ENCODE measurements around the gene KMT5B. TPM values are rescaled to one million over a fixed set of nuclear protein-coding genes. Genes with fewer than 3 reads are reported as not detected.

KMT5B gene
- total RNA-seq, 1 donor from 2014 or later = 17.5 TPM

DNA sequence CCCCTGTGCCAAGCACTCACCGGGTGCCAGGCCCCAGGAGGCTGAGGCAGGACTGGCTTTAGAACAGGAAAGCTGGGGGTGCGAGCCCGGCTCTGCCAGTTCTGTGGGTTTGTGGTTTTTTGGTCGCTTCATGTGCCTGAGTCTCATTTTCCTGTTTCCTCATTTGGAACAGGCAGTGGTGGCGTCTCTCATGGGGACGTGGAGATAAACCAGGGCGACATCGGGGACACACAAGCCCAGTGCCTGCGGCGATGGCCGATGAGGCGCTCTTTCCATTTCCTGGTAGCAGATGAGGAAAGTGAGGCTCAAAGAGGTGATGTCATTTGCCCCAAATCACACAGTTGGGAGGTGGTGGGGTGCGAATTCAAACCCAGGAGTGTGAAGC, 71.1 kb downstream of the KMT5B start:
- no peak overlapping the region for H3K4me3 ChIP-seq (ENCODE audit: low read depth, low read length)
- TF ChIP-seq, protein P1, sequence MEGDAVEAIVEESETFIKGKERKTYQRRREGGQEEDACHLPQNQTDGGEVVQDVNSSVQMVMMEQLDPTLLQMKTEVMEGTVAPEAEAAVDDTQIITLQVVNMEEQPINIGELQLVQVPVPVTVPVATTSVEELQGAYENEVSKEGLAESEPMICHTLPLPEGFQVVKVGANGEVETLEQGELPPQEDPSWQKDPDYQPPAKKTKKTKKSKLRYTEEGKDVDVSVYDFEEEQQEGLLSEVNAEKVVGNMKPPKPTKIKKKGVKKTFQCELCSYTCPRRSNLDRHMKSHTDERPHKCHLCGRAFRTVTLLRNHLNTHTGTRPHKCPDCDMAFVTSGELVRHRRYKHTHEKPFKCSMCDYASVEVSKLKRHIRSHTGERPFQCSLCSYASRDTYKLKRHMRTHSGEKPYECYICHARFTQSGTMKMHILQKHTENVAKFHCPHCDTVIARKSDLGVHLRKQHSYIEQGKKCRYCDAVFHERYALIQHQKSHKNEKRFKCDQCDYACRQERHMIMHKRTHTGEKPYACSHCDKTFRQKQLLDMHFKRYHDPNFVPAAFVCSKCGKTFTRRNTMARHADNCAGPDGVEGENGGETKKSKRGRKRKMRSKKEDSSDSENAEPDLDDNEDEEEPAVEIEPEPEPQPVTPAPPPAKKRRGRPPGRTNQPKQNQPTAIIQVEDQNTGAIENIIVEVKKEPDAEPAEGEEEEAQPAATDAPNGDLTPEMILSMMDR (conservative IDR thresholded peaks at IDR 0.05; ENCODE audit: low read depth, low read length) = no peak
- no peak for DNase-seq (ENCODE audit: low read depth)

DNA sequence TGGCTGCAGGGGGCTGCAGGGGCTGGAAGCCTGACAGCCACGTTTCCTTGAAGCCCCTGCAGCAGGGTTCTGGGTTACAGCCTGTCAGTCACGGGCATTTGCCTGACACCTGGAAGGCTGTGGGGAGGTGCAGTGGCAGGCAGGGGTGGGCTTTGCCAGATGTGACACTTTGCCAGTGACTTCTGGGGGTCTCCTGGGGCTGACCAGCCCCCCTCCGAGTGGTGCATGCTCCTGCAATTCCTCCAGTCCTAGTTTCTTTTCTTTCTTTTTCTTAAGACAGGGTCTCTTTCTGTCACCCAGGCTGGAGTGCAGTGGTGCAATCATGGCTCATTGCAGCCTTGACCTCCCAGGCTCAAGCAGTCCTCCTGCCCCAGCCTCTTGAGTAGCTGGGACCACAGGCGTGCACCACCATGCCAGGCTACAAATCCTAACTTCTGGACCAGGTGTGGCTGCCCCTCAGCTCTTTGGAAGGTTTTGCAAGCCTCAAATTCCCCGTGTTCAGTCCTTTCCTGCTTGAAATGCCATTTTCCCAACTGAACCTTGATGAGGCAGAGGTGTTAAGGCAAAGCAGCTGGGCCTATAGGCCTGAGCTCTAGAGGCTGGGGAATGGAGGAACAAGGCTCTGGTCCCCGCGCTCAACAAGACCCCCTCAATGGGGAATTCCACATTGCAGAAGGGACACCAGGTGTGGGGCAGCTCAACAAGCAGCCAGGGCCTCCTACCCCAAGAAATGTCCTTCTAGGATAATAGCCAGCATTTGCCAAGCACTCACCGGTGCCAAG, 71.7 kb downstream of the KMT5B start:
- H3K4me3 ChIP-seq (ENCODE audit: low read depth, low read length) = no peak overlapping the region
- no peak for DNase-seq (ENCODE audit: low read depth)
- TF ChIP-seq, protein P1 (conservative IDR thresholded peaks at IDR 0.05; ENCODE audit: low read depth, low read length) = no peak

DNA sequence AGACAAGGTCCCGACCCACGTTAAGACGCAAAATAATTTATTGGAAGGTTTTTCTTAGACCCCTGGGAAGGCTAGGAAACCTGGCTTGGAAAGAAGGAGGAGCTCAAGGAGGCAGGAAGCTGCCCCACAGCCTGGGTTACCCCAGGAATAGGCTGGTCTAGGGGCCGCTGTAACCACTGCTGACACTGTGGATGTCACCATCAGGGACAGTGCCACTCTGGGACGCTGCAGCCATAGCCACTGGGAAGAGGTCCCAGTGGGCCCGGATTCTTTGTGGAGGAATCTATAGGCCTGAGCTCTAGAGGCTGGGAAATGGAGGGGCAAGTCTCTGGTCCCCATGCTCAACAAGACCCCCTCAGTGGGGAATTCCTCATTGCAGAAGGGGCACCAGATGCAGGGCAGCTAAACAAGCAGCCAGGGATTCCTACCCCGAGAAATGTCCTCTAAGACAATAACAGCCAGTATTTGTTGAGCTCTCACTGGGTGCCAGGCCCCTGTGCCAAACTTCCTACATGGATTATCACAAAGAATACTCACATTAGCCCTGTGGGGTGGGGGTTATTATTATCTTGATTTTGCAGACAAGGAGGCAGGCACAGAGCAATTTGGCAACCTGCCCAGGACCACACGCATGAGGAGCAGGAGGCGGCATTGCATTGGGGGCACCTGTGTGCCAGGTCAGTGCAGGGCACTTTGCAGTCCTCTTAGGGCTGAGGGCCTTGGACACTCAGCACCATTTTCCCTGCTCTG, 72.4 kb downstream of the KMT5B start:
- no peak overlapping the region for H3K4me3 ChIP-seq (ENCODE audit: low read depth, low read length)
- no peak for DNase-seq (ENCODE audit: low read depth)
- TF ChIP-seq, protein P1 (conservative IDR thresholded peaks at IDR 0.05; ENCODE audit: low read depth, low read length) = no peak

DNA sequence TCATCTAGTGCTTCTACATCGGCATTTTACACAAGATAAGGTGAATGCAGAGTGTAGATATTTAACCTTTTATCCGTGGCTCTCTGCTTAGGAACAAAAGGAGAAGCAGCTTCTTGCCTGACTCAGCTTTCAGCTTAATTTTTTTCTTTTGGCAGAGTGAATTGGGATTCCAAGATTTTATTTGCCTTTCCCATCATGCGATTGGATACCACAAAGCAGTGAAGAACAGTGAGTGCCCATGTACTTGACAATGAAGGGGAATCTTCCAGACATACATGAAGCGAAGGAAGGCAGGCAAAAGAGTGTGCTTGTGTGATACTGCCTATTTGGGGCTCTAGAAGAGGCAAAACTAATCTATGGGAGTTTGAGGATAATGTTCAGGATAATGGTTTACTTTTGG, 74.9 kb downstream of the KMT5B start:
- TF ChIP-seq, protein P1 (conservative IDR thresholded peaks at IDR 0.05; ENCODE audit: low read depth, low read length) = no peak
- H3K4me3 ChIP-seq (ENCODE audit: low read depth, low read length) = no peak overlapping the region
- no peak for DNase-seq (ENCODE audit: low read depth)

DNA sequence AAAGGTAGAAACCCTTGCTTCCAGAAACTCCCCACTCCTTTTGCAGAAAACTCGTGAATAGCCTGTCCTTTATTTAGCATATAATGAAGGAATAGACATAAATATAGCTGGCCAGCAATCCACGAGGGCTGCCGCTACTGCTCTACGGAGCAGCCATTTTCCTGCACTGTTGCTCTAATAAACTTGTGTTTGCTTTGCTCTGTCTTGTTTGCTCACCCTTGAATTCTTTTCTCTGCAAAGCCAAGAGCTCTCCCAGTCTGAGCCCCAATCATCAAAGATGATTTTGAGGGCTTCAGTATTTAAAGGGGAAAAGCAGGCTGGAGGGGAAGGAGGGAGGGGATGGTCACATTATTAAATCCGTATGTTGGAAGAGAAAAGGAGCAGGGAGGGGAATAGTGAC, 75.3 kb downstream of the KMT5B start:
- TF ChIP-seq, protein P1 (conservative IDR thresholded peaks at IDR 0.05; ENCODE audit: low read depth, low read length) = no peak
- DNase-seq (ENCODE audit: low read depth) = no peak
- no peak overlapping the region for H3K4me3 ChIP-seq (ENCODE audit: low read depth, low read length)

DNA sequence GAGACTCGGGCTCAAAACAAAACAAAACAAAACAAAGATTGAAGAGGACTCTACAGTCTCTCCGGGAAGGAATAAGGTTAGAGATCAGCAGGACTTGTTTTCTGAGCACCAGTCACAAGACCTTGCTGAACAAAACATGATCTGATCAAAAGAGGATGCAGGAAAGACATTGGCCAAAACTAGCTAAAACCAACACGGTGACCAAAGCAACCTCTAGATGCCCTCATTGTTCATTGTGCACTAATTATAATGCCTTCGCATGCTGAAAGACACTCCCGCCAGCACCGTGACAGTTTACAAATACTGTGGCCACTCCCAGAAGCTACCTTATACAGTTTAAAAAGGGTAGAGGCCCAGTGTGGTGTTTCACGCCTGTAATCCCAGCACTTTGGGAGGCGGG, 76.2 kb downstream of the KMT5B start:
- DNase-seq (ENCODE audit: low read depth) = no peak
- TF ChIP-seq, protein P1 (conservative IDR thresholded peaks at IDR 0.05; ENCODE audit: low read depth, low read length) = no peak
- H3K4me3 ChIP-seq (ENCODE audit: low read depth, low read length) = no peak overlapping the region

Measured in epithelial cell of proximal tubule (primary cell).